MM.1S (cell line): ENCODE data around the gene ACAA1.
"Not testable (repeated sequence)": the region's sequence is repeated elsewhere in the genome, so short reads cannot be mapped to it uniquely, and the experiment has no call there.

ENCODE experiments used
- DNase-seq: peaks from one replicate; pipeline ENCODE4 v3.0.0-alpha.2; 2015
- H2AFZ ChIP-seq: fragments of 300-600 bp; sonication (generic); 2 replicates; pipeline ENCODE4 v1.6.0; 2016; ENCODE audit warnings: antibody characterized with exemption, low read length
- H3F3A ChIP-seq: fragments of 300-600 bp; sonication (generic); 2 replicates; pipeline ENCODE4 v1.6.1; 2016; ENCODE audit warnings: mild to moderate bottlenecking, antibody characterized with exemption, low read length, moderate library complexity, mixed read lengths; ENCODE audit not compliant: insufficient read depth
- H3K27ac ChIP-seq: fragments of 300-600 bp; sonication (generic); 2 replicates; pipeline ENCODE4 v1.5.1; 2016; ENCODE audit warnings: mild to moderate bottlenecking, low read length
- H3K27me3 ChIP-seq: fragments of 300-600 bp; sonication (generic); replicated peaks from 2 replicates; pipeline ENCODE4 v1.6.0; 2016; ENCODE audit warnings: low read length; ENCODE audit not compliant: insufficient read depth
- H3K36me3 ChIP-seq: fragments of 300-600 bp; sonication (generic); replicated peaks from 2 replicates; pipeline ENCODE4 v1.6.1; 2016; ENCODE audit warnings: mild to moderate bottlenecking, low read length, mixed read lengths; ENCODE audit not compliant: insufficient read depth
- H3K4me1 ChIP-seq: fragments of 300-600 bp; sonication (generic); 2 replicates; pipeline ENCODE4 v1.6.1; 2016; ENCODE audit warnings: low read length, mixed read lengths
- H3K4me2 ChIP-seq: fragments of 300-600 bp; sonication (generic); 2 replicates; pipeline ENCODE4 v1.6.0; 2016; ENCODE audit warnings: low read depth, low read length
- H3K4me3 ChIP-seq: fragments of 300-600 bp; sonication (generic); 2 replicates; pipeline ENCODE4 v1.5.1; 2016; ENCODE audit warnings: low read length, mixed read lengths
- H3K79me2 ChIP-seq: fragments of 300-600 bp; sonication (generic); 2 replicates; pipeline ENCODE4 v1.6.1; 2016; ENCODE audit warnings: mixed run types, low read length, mixed read lengths
- H3K9ac ChIP-seq: fragments of 300-600 bp; sonication (generic); 2 replicates; pipeline ENCODE4 v1.6.1; 2016; ENCODE audit warnings: low read length, mixed read lengths
- H3K9me2 ChIP-seq: fragments of 300-600 bp; sonication (generic); replicated peaks from 2 replicates; pipeline ENCODE4 v1.6.1; 2016; ENCODE audit warnings: mild to moderate bottlenecking, low read length, mixed read lengths; ENCODE audit not compliant: insufficient read depth
- H3K9me3 ChIP-seq: fragments of 300-600 bp; sonication (generic); replicated peaks from 2 replicates; pipeline ENCODE4 v1.6.1; 2016; ENCODE audit warnings: mild to moderate bottlenecking, low read length, mixed read lengths; ENCODE audit not compliant: insufficient read depth
- H4K20me1 ChIP-seq: fragments of 300-600 bp; sonication (generic); 2 replicates; pipeline ENCODE4 v1.6.1; 2016; ENCODE audit warnings: mild to moderate bottlenecking, low read length, moderate library complexity, mixed read lengths; ENCODE audit not compliant: insufficient read depth
- EZH2 ChIP-seq: fragments of 300-600 bp; sonication (generic); optimal IDR thresholded peaks from 2 replicates; pipeline ENCODE3; 2017; ENCODE audit warnings: low read depth, mild to moderate bottlenecking, antibody characterized with exemption, low read length, mixed read lengths
- EZH2phosphoT487 ChIP-seq: fragments of 300-600 bp; sonication (generic); IDR thresholded peaks from 2 replicates; pipeline ENCODE4 v1.6.1; 2018; ENCODE audit warnings: antibody characterized with exemption, low read length
- TF ChIP-seq, protein P1 (sequence below): fragments of 300-600 bp; sonication (generic); IDR thresholded peaks from 2 replicates; pipeline ENCODE4 v1.5.1; 2016; ENCODE audit warnings: antibody characterized with exemption, low read length, mixed read lengths

The ACAA1 gene

GRCh38 chr3:38088126-38089078 lies 48.5 kb downstream of the ACAA1 start:
- no peak overlapping the region for H3K4me2 ChIP-seq
- H3K27ac ChIP-seq = no peak overlapping the region
- no peak for DNase-seq
- H2AFZ ChIP-seq = no peak overlapping the region
- H3F3A ChIP-seq = no peaks in the 10 kb centered on the region
- no peaks in the 10 kb centered on the region for H4K20me1 ChIP-seq
- H3K9me3 ChIP-seq = no peaks in the 10 kb centered on the region
- H3K9me2 ChIP-seq = no peaks in the 10 kb centered on the region
- H3K4me1 ChIP-seq = no peaks in the 10 kb centered on the region
- no peaks in the 10 kb centered on the region for H3K36me3 ChIP-seq
- TF ChIP-seq EZH2 (no peak), EZH2phosphoT487 (no peak)
- TF ChIP-seq, protein P1, sequence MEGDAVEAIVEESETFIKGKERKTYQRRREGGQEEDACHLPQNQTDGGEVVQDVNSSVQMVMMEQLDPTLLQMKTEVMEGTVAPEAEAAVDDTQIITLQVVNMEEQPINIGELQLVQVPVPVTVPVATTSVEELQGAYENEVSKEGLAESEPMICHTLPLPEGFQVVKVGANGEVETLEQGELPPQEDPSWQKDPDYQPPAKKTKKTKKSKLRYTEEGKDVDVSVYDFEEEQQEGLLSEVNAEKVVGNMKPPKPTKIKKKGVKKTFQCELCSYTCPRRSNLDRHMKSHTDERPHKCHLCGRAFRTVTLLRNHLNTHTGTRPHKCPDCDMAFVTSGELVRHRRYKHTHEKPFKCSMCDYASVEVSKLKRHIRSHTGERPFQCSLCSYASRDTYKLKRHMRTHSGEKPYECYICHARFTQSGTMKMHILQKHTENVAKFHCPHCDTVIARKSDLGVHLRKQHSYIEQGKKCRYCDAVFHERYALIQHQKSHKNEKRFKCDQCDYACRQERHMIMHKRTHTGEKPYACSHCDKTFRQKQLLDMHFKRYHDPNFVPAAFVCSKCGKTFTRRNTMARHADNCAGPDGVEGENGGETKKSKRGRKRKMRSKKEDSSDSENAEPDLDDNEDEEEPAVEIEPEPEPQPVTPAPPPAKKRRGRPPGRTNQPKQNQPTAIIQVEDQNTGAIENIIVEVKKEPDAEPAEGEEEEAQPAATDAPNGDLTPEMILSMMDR = no peak
- no peaks in the 10 kb centered on the region for H3K27me3 ChIP-seq
- no peak overlapping the region for H3K4me3 ChIP-seq
- no peak overlapping the region for H3K9ac ChIP-seq
- H3K79me2 ChIP-seq = no peaks in the 10 kb centered on the region

GRCh38 chr3:38087278-38087677 lies 49.6 kb downstream of the ACAA1 start:
- not testable (repeated sequence) for H3K9me3 ChIP-seq, H2AFZ ChIP-seq, H3K4me1 ChIP-seq, H3K27ac ChIP-seq, H3K9me2 ChIP-seq, H3K4me2 ChIP-seq, H3K36me3 ChIP-seq, H3K9ac ChIP-seq, H3F3A ChIP-seq, H3K79me2 ChIP-seq, H4K20me1 ChIP-seq, H3K27me3 ChIP-seq, DNase-seq, H3K4me3 ChIP-seq

DNA sequence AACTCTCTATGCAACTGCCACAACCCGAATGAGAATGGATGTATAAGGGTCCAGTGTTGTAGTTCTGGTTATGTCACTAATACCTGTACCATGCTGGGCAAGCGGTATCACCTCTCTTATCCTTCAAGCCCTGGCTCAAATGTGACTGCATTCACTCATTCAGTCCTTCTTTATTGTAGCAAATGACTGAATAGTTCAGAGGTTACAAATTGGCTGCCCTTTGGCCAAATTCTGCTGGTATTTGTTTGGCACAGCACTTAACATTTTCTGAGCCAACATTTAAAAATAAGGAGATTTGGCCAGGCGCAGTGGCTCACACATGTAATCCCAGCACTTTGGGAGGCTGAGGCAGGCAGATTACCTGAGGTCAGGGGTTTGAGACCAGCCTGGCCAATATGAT lies 50.4 kb downstream of the ACAA1 start:
- DNase-seq = no peak
- H3K4me2 ChIP-seq = no peak overlapping the region
- H4K20me1 ChIP-seq = no peaks in the 10 kb centered on the region
- no peaks in the 10 kb centered on the region for H3K27me3 ChIP-seq
- no peaks in the 10 kb centered on the region for H3K4me1 ChIP-seq
- no peaks in the 10 kb centered on the region for H3K36me3 ChIP-seq
- H3K4me3 ChIP-seq = no peak overlapping the region
- H3K9ac ChIP-seq = no peak overlapping the region
- H3K9me2 ChIP-seq = no peaks in the 10 kb centered on the region
- no peak for TF ChIP-seq EZH2phosphoT487
- TF ChIP-seq, protein P1 = no peak
- no peak for TF ChIP-seq EZH2
- no peaks in the 10 kb centered on the region for H3K79me2 ChIP-seq
- no peaks in the 10 kb centered on the region for H3K9me3 ChIP-seq
- no peak overlapping the region for H3K27ac ChIP-seq
- no peaks in the 10 kb centered on the region for H3F3A ChIP-seq
- H2AFZ ChIP-seq = no peak overlapping the region

GRCh38 chr3:38085943-38086324 lies 51.0 kb downstream of the ACAA1 start:
- Histone ChIP-seq H3K79me2 (no peaks in the 10 kb centered on the region), H3K9me3 (no peaks in the 10 kb centered on the region), H3K4me3 (no peak overlapping the region), H3K4me2 (no peak overlapping the region), H3K4me1 (no peaks in the 10 kb centered on the region), H3F3A (no peaks in the 10 kb centered on the region), H3K9ac (no peak overlapping the region), H4K20me1 (no peaks in the 10 kb centered on the region), H2AFZ (no peak overlapping the region), H3K27ac (no peak overlapping the region), H3K36me3 (no peaks in the 10 kb centered on the region), H3K9me2 (no peaks in the 10 kb centered on the region), H3K27me3 (no peaks in the 10 kb centered on the region)
- DNase-seq = no peak
- TF ChIP-seq EZH2 (no peak), EZH2phosphoT487 (no peak)
- TF ChIP-seq, protein P1 = no peak
